ENCODE results near the gene TLE1.

TLE1 gene

GRCh38 chr9:81585191-81585763, 104.1 kb downstream of the TLE1 start:
- no peak for DNase-seq (ENCODE audit: low read depth)
- TF ChIP-seq CTCF (IDR thresholded peaks at IDR 0.05; ENCODE audit: low read depth, low read length, missing control alignments) = no peak
- H3K4me3 ChIP-seq (ENCODE audit: low read depth, low read length) = no peak overlapping the region

- H3K4me3 ChIP-seq (ENCODE audit: low read depth, low read length) = no peak overlapping the region
- TF ChIP-seq CTCF (IDR thresholded peaks at IDR 0.05; ENCODE audit: low read depth, low read length, missing control alignments) = no peak
- DNase-seq (ENCODE audit: low read depth) = no peak
Observed at GRCh38 chr9:81584099-81584498, 105.2 kb downstream of the TLE1 start.

GRCh38 chr9:81581986-81582385, 107.4 kb downstream of the TLE1 start:
- TF ChIP-seq CTCF (IDR thresholded peaks at IDR 0.05; ENCODE audit: low read depth, low read length, missing control alignments) = no peak
- no peak overlapping the region for H3K4me3 ChIP-seq (ENCODE audit: low read depth, low read length)
- no peak for DNase-seq (ENCODE audit: low read depth)

- no peak overlapping the region for H3K4me3 ChIP-seq (ENCODE audit: low read depth, low read length)
- no peak for TF ChIP-seq CTCF (IDR thresholded peaks at IDR 0.05; ENCODE audit: low read depth, low read length, missing control alignments)
- no peak for DNase-seq (ENCODE audit: low read depth)
Observed at GRCh38 chr9:81579381-81579780, 110.0 kb downstream of the TLE1 start.

GRCh38 chr9:81578606-81579005, 110.7 kb downstream of the TLE1 start:
- TF ChIP-seq CTCF (IDR thresholded peaks at IDR 0.05; ENCODE audit: low read depth, low read length, missing control alignments) = no peak
- no peak for DNase-seq (ENCODE audit: low read depth)
- no peak overlapping the region for H3K4me3 ChIP-seq (ENCODE audit: low read depth, low read length)

- no peak overlapping the region for H3K4me3 ChIP-seq (ENCODE audit: low read depth, low read length)
- no peak for DNase-seq (ENCODE audit: low read depth)
- no peak for TF ChIP-seq CTCF (IDR thresholded peaks at IDR 0.05; ENCODE audit: low read depth, low read length, missing control alignments)
Observed at GRCh38 chr9:81575956-81576355, 113.4 kb downstream of the TLE1 start.

- TF ChIP-seq CTCF (IDR thresholded peaks at IDR 0.05; ENCODE audit: low read depth, low read length, missing control alignments) = no peak
- DNase-seq (ENCODE audit: low read depth) = no peak
- no peak overlapping the region for H3K4me3 ChIP-seq (ENCODE audit: low read depth, low read length)
Observed at GRCh38 chr9:81574405-81574804, 114.9 kb downstream of the TLE1 start.

Measured in GM12864 (cell line).